Fibroblast of mammary gland (primary cell): ENCODE measurements around the gene EXD3.
A peak's percentile ranks its signal among the peaks of the same experiment; 100 is the strongest.
"Not testable (repeated sequence)": the region's sequence is repeated elsewhere in the genome, so short reads cannot be mapped to it uniquely, and the experiment has no call there.

Source experiments
- DNase-seq: peaks from one replicate; pipeline ENCODE4 v3.0.0-alpha.2; 2010; ENCODE audit warnings: low read depth
- H3K4me3 ChIP-seq: 2 replicates; pipeline ENCODE4 v1.5.1; 2011; ENCODE audit warnings: low read depth, mild to moderate bottlenecking, low read length, moderate library complexity; ENCODE audit not compliant: control insufficient read depth
- TF ChIP-seq, protein P1 (sequence below): conservative IDR thresholded peaks from 2 replicates; pipeline ENCODE4 v1.5.1; 2011; ENCODE audit warnings: low read depth, low read length, inconsistent platforms; ENCODE audit not compliant: control insufficient read depth, insufficient read depth

Gene EXD3

DNA sequence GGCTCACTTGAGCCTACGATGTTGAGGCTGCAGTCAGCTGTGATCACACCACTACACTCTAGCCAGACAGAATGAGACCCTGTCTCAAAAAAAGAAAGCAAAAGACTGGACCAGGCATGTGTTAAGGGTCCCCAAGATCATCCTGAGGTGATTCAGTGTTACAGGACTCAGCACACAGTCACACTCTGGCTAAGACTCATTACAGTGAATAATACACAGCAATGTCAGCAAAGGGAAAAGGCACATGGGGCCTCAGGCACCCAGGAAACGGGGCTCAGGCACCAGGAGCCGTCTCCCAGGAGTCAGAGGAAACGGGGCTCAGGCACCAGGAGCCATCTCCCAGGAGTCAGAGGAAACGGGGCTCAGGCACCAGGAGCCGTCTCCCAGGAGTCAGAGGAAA lies 81.7 kb downstream of the EXD3 start:
- TF ChIP-seq, protein P1, sequence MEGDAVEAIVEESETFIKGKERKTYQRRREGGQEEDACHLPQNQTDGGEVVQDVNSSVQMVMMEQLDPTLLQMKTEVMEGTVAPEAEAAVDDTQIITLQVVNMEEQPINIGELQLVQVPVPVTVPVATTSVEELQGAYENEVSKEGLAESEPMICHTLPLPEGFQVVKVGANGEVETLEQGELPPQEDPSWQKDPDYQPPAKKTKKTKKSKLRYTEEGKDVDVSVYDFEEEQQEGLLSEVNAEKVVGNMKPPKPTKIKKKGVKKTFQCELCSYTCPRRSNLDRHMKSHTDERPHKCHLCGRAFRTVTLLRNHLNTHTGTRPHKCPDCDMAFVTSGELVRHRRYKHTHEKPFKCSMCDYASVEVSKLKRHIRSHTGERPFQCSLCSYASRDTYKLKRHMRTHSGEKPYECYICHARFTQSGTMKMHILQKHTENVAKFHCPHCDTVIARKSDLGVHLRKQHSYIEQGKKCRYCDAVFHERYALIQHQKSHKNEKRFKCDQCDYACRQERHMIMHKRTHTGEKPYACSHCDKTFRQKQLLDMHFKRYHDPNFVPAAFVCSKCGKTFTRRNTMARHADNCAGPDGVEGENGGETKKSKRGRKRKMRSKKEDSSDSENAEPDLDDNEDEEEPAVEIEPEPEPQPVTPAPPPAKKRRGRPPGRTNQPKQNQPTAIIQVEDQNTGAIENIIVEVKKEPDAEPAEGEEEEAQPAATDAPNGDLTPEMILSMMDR: no peak
- DNase-seq: no peak
- no peak overlapping the region for H3K4me3 ChIP-seq

DNA sequence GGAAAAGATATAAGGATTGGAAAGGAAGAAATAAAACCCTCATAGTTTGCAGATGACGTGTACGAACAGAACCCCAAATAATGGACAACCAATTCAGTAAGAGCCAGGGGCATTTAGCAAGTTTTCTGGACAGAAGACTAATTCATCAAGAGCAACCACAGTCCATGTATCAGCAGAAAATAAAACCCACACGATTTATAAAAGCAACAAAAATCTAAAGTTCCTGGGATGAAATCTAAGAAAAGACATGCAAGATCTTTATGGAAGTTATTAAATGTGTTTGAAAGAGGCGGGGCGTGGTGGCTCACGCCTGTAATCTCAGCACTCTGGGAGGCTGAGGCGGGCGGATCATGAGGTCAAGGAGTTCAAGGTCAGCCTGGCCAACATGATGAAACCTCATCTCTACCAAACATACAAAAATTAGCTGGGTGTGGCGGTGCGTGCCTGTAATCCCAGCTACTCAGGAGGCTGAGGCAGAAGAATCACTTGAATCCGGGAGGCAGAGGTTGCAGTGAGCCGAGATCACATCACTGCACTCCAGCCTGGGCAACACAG lies 83.0 kb downstream of the EXD3 start:
- H3K4me3 ChIP-seq, DNase-seq: not testable (repeated sequence)

DNA sequence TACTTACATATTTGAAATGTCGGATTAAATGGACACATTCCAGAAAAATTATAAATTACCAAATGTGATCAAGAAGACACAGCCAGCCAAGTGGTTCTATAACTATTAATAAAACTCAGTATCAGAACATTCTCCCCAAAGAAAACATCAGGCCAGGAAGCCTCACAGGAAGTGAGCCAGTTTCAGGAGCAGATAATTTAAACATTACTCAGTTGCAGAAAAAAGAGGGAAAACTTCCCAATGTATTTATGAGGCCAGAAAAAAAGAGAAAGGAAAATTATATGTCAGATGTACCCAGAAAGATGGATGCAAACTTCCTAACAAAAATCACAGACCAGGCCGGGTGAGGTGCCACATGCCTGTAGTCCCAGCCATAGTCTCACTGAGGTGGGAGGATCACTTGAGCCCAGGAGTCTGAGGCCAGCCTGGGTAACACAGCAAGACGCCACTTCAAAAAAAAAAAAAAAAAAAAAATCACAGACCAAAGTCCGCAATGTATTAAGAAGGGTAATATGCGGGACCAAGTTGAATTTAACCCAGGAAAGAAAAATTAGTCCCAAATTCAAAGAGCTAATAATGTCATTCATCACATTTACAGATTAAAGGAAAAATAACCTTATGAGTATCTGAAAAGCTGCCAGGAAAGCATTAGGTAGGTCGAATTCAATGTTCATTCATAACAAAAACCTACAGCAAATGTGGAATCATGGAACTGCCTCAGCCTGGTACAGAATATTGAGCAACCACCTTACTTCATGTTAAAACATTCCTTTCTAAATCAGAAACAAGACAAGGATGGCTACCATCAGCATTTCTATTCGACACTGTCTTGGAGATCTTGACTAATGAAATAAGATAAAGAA lies 83.7 kb downstream of the EXD3 start:
- no peak overlapping the region for H3K4me3 ChIP-seq
- no peak for DNase-seq
- TF ChIP-seq, protein P1: no peak

DNA sequence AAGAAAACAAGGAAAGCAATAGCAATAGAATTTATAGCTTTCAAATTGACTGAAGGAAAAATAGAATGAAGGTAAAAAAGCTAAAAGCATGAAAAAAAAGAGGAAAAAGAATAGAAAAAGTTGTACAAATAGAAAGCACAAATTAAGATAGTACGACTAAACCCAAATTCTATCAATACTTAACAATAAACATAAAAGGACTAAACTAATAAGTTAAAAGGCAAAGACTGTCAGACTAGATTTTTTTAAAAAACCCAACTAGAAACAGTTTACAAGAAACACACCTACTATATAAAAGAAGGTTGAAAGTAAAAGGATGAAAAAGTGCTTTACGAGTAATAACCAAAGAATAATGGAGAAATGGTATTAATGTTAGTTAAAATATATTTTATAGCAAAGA lies 86.2 kb downstream of the EXD3 start:
- TF ChIP-seq, protein P1: no peak
- no peak overlapping the region for H3K4me3 ChIP-seq
- no peak for DNase-seq

DNA sequence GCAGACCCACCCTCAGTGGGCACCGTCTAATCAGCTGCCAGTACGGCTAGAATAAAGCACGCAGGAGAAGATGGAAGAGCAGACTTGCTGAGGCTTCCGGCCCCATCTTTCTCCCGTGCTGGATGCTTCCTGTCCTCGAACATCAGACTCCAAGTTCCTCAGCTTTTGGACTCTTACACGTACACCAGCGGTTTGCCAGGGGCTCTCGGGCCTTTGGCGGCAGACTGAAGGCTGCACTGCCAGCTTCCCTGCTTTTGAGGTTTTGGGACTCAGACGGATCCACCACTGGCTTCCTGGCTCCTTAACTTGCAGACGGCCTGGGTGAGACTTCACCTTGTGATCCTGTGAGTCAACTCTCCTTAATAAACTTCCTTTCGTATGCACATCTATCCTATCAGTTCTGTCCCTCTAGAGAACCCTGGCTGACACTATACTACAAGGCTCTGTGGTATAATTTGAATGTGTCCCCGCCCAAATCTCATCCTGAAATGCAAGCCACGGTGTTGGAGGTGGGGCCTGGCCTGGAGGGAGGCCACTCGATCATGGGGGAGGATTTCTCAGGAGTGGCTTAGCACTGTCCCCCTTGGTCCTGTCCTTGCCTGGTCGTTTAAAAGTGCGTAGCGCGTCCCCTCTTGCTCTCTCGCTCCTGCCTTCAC lies 89.8 kb downstream of the EXD3 start:
- no peak overlapping the region for H3K4me3 ChIP-seq
- TF ChIP-seq, protein P1: no peak
- no peak for DNase-seq

DNA sequence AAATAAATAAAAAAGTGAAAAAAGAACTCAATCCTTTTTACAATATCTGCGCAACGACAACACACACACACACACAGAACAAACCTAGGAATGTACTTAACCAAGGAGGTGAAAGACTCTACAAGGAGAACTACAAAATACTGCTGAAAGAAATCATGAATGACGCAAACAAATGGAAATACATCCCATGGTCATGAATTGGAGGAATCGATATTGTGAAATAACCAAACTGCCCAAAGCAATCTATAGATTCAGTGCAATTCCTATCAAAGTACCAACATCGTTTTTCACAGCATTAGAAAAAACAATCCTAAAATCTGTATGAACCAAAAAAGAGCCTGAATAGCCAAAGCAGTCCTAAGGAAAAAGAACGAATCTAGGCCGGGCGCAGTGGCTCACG lies 91.0 kb downstream of the EXD3 start:
- no peak overlapping the region for H3K4me3 ChIP-seq
- no peak for DNase-seq
- TF ChIP-seq, protein P1: no peak

DNA sequence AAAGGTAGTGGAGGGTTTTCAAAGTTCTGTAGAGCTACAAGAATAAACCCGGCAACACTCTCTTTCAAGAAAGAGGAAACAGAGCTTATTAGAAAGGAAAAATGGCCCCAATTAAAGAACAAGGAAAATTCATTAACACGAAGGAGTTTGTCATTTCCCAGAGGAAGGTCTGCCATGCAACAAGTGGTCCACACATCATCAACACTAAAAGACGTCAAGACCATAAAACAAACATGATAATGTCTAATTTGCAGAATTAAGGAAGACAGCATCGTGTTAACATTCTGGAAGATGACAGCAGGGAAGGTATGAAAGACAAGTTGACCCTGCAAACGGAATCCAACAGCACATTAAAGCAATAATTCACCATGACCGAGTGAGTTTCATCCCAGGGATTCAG lies 92.3 kb downstream of the EXD3 start:
- no peak overlapping the region for H3K4me3 ChIP-seq
- TF ChIP-seq, protein P1: no peak
- no peak for DNase-seq

DNA sequence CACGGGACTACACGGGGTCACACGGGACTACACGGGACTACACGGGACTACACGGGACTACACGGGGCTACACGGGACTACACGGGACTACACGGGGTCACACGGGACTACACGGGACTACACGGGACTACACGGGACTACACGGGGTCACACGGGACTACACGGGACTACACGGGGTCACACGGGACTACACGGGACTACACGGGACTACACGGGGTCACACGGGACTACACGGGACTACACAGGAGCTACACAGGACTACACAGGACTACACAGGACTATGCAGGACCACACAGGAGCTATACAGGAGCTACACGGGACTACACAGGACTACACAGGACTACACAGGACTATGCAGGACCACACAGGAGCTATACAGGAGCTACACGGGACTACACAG lies 93.4 kb downstream of the EXD3 start:
- H3K4me3 ChIP-seq, DNase-seq: not testable (repeated sequence)

DNA sequence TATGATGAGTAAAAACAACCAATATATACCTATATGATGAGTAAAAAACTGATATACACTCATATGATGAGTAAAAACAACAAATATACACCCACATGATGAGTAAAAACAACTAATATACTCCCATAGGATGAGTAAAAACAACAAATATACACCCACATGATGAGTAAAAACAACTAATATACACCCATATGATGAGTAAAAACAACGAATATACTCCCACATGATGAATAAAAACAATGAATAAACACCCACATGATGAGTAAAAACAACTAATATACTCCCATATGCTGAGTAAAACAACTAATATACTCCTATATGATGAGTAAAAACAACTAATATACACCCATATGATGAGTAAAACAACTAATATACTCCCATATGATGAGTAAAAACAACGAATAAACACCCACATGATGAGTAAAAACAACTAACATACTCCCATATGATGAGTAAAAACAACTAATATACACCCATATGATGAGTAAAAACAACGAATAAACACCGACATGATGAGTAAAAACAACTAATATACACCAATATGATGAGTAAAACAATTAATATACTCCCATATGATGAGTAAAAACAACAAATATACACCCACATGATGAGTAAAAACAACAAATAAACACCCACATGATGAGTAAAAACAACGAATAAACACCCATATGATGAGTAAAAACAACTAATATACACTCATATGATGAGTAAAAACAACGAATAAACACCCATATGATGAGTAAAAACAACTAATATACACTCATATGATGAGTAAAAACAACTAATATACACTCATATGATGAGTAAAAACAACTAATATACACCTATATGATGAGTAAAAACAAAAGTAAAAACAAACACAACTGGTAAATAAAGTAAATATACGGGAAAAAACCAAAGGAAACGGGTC lies 95.1 kb downstream of the EXD3 start:
- not testable (repeated sequence) for H3K4me3 ChIP-seq
- peak; percentile 16 for DNase-seq
